HCT116 (cell line): ENCODE measurements around the gene PHYH. TPM values are rescaled to one million over a fixed set of nuclear protein-coding genes. Genes with fewer than 3 reads are reported as not detected.

Source experiments
- ATAC-seq: fragments of 200-7000 bp; cut with Tn5 transposase; 2 replicates; pipeline ENCODE4 v1.9.1; 2020; ENCODE audit warnings: mild to moderate bottlenecking, moderate library complexity
- BruUV-seq: library from RNA; stranded (reverse); fragments of 400-500 nt; replicated peaks from 2 replicates; lab custom pipeline; 2021; lab: Mats Ljungman, UMichigan
- CTCF ChIA-PET: fragments of 300-600 bp; sonication (Branson Sonifier 250); formaldehyde crosslinking; loops from one replicate; lab custom pipeline; 2021; ENCODE audit warnings: antibody characterized with exemption; lab: Charles Lee
- POLR2A ChIA-PET: fragments of 300-600, 350-600 bp; sonication (Branson Sonifier 250); formaldehyde crosslinking; loops from one replicate; lab custom pipeline; 2021; ENCODE audit warnings: antibody characterized with exemption; lab: Charles Lee
- RAD21 ChIA-PET, 2 experiments: fragments of 300-600 bp; sonication (Branson Sonifier 250); formaldehyde crosslinking; loops; one replicate each; lab custom pipeline; 2023; ENCODE audit warnings: low total read pairs in 2 of 2; ENCODE audit not compliant: uncharacterized antibody in 2 of 2, unreplicated experiment in 2 of 2, low non-redundant PET in 1 of 2; lab: Charles Lee
- DNase-seq: peaks from one replicate; pipeline ENCODE4 v3.0.0-alpha.2; 2010; ENCODE audit warnings: low read depth, low spot score
- H2AFZ ChIP-seq: fragments of 200-600 bp; shearing (Covaris generic), sonication (generic); 2 replicates; pipeline ENCODE4 v1.6.1; 2017; ENCODE audit warnings: low read depth, mixed run types, mixed read lengths, antibody characterized with exemption, low read length; ENCODE audit not compliant: poor library complexity, severe bottlenecking
- H3K27ac ChIP-seq: 2 replicates; pipeline ENCODE4 v1.5.1; 2012; ENCODE audit warnings: low read depth, low read length
- H3K27me3 ChIP-seq: fragments of 200-600 bp; sonication (generic); 2 replicates; pipeline ENCODE4 v1.6.1; 2016; ENCODE audit warnings: mixed run types, low read length, mixed read lengths; ENCODE audit not compliant: insufficient read depth
- H3K36me3 ChIP-seq, 2 experiments: fragments of 200-500 bp in 1 of 2; fragments of 200-600 bp in 1 of 2; sonication (Bioruptor generic) in 1 of 2; sonication (generic) in 1 of 2; 2 replicates each; pipeline versions ENCODE4 v1.5.1 to v1.6.1; 2014 to 2016; ENCODE audit warnings: low read length in 2 of 2, inconsistent platforms in 1 of 2, mixed read lengths in 1 of 2, mixed run types in 1 of 2; ENCODE audit not compliant: insufficient read depth in 2 of 2, control insufficient read depth in 1 of 2
- H3K4me1 ChIP-seq, 2 experiments: fragments of 200-600 bp in 1 of 2; sonication (generic) in 1 of 2; 2 replicates each; pipeline versions ENCODE4 v1.5.1 to v1.6.1; 2012 to 2017; ENCODE audit warnings: low read length in 2 of 2, inconsistent platforms in 1 of 2, mild to moderate bottlenecking in 1 of 2, mixed read lengths in 1 of 2, mixed run types in 1 of 2, moderate library complexity in 1 of 2; ENCODE audit not compliant: insufficient read depth in 2 of 2, control insufficient read depth in 1 of 2
- H3K4me2 ChIP-seq: fragments of 200-600 bp; sonication (generic); 2 replicates; pipeline ENCODE4 v1.6.1; 2017; ENCODE audit warnings: mixed run types, low read length, mixed read lengths
- H3K4me3 ChIP-seq, 2 experiments: fragments of 200-600 bp in 1 of 2; sonication (generic) in 1 of 2; replicated peaks in 1 of 2; 2 replicates each; pipeline ENCODE4 v1.5.1; 2011 to 2016; ENCODE audit warnings: low read length in 2 of 2, control low read depth in 1 of 2, low read depth in 1 of 2, mild to moderate bottlenecking in 1 of 2, mixed read lengths in 1 of 2, mixed run types in 1 of 2
- H3K79me2 ChIP-seq: fragments of 200-600 bp; sonication (generic); 2 replicates; pipeline ENCODE4 v1.6.1; 2017; ENCODE audit warnings: mild to moderate bottlenecking, mixed run types, low read length, moderate library complexity, mixed read lengths; ENCODE audit not compliant: insufficient read depth
- H3K9ac ChIP-seq: fragments of 200-600 bp; sonication (generic); 2 replicates; pipeline ENCODE4 v1.6.1; 2016; ENCODE audit warnings: low read length, mixed read lengths
- H3K9me2 ChIP-seq: fragments of 200-600 bp; sonication (generic), shearing (Covaris generic); 2 replicates; pipeline ENCODE4 v1.6.1; 2017; ENCODE audit warnings: mixed run types, mild to moderate bottlenecking, moderate library complexity; ENCODE audit not compliant: insufficient read depth
- H3K9me3 ChIP-seq, 2 experiments: fragments of 200-500 bp in 1 of 2; fragments of 200-600 bp in 1 of 2; sonication (Bioruptor generic) in 1 of 2; sonication (generic) in 1 of 2; 2 replicates each; pipeline ENCODE4 v1.6.1; 2014 to 2017; ENCODE audit warnings: low read length in 2 of 2, mixed read lengths in 2 of 2, inconsistent platforms in 1 of 2, low read depth in 1 of 2, mild to moderate bottlenecking in 1 of 2, mixed run types in 1 of 2, moderate library complexity in 1 of 2; ENCODE audit not compliant: control insufficient read depth in 1 of 2, insufficient read depth in 1 of 2
- H4K20me1 ChIP-seq: fragments of 200-600 bp; sonication (generic), shearing (Covaris generic); 2 replicates; pipeline ENCODE4 v1.6.1; 2017; ENCODE audit warnings: mixed run types, mild to moderate bottlenecking, moderate library complexity; ENCODE audit not compliant: insufficient read depth
- ATF3 ChIP-seq: IDR thresholded peaks from 2 replicates; pipeline ENCODE4 v1.6.1; 2012
- CBX3 ChIP-seq: IDR thresholded peaks from 2 replicates; pipeline ENCODE4 v1.6.1; 2012; ENCODE audit warnings: low read depth
- EGR1 ChIP-seq: IDR thresholded peaks from 2 replicates; pipeline ENCODE4 v1.6.1; 2012; ENCODE audit warnings: low read depth
- ELF1 ChIP-seq: IDR thresholded peaks from 2 replicates; pipeline ENCODE4 v1.6.1; 2012; ENCODE audit warnings: low read depth, borderline replicate concordance
- EZH2phosphoT487 ChIP-seq: fragments of 200-600 bp; IDR thresholded peaks from 2 replicates; pipeline ENCODE4 v1.6.1; 2018; ENCODE audit warnings: antibody characterized with exemption, borderline replicate concordance
- FOSL1 ChIP-seq: IDR thresholded peaks from 2 replicates; pipeline ENCODE4 v1.6.1; 2012; ENCODE audit warnings: low read depth
- JUND ChIP-seq: IDR thresholded peaks from 2 replicates; pipeline ENCODE4 v1.6.1; 2012
- MAX ChIP-seq: IDR thresholded peaks from 2 replicates; pipeline ENCODE4 v1.6.1; 2012
- POLR2A ChIP-seq: IDR thresholded peaks from 2 replicates; pipeline ENCODE4 v1.7.0; 2011; ENCODE audit warnings: borderline replicate concordance; ENCODE audit not compliant: insufficient read depth, insufficient read length; ENCODE audit errors: extremely low read depth
- POLR2AphosphoS5 ChIP-seq: IDR thresholded peaks from 2 replicates; pipeline ENCODE4 v1.6.1; 2011; ENCODE audit warnings: mild to moderate bottlenecking, low read depth, low read length, moderate library complexity
- SIN3A ChIP-seq: IDR thresholded peaks from 2 replicates; pipeline ENCODE4 v1.6.1; 2012; ENCODE audit warnings: low read depth
- SRF ChIP-seq: IDR thresholded peaks from 2 replicates; pipeline ENCODE4 v1.6.1; 2012; ENCODE audit warnings: low read depth
- TCF7L2 ChIP-seq: IDR thresholded peaks from 2 replicates; pipeline ENCODE4 v1.7.0; 2011; ENCODE audit warnings: borderline replicate concordance, inconsistent platforms; ENCODE audit not compliant: insufficient read depth, insufficient read length; ENCODE audit errors: extremely low read depth
- YY1 ChIP-seq: IDR thresholded peaks from 2 replicates; pipeline ENCODE4 v1.6.1; 2011; ENCODE audit warnings: low read length, low read depth, moderate library complexity, mild to moderate bottlenecking; ENCODE audit not compliant: insufficient replicate concordance; ENCODE audit errors: extremely low read depth
- ZBTB33 ChIP-seq: IDR thresholded peaks from 2 replicates; pipeline ENCODE4 v1.6.1; 2011; ENCODE audit warnings: mild to moderate bottlenecking, low read length, moderate library complexity; ENCODE audit not compliant: insufficient replicate concordance; ENCODE audit errors: extremely low read depth
- ZFX ChIP-seq: fragments of 450-650 bp; IDR thresholded peaks from 2 replicates; pipeline ENCODE4 v1.6.1; 2017
- ZNF274 ChIP-seq: fragments of 200-500 bp; sonication (Bioruptor generic); IDR thresholded peaks from 2 replicates; pipeline ENCODE4 v1.6.1; 2014; ENCODE audit warnings: mild to moderate bottlenecking, low read depth, low read length, inconsistent platforms
- intact Hi-C: fragments of 100-400 bp; cut with micrococcal nuclease; formaldehyde crosslinking; loops from 2 replicates; pipeline ENCODE4 v1.10.0; 2022
- total RNA-seq: library from RNA; stranded (reverse); gene quantifications from one replicate; pipeline ENCODE4 v1.2.1, GENCODE V29; 2021; ENCODE audit not compliant: unreplicated experiment

PHYH gene
- total RNA-seq, 1 experiment from 2014 or later, result 15.3 TPM

GRCh38 chr10:13337827-13338196 lies 37.9 kb upstream of the PHYH start:
- ChIA-PET CTCF (no interaction called here), RAD21 (no interaction called here), POLR2A (no interaction called here)
- H3K4me1 ChIP-seq, result no peaks in the 10 kb centered on the region
- TF ChIP-seq SIN3A (no peak), POLR2A (no peak), MAX (no peak), EGR1 (no peak), CBX3 (no peak), ATF3 (no peak), ELF1 (no peak), SRF (no peak), JUND (no peak)
- H3K27me3 ChIP-seq, result no peaks in the 10 kb centered on the region
- peaks cover 31% of the 10 kb centered on the region for H3K79me2 ChIP-seq
- H3K4me3 ChIP-seq, result no peak overlapping the region
- no peak overlapping the region for H2AFZ ChIP-seq
- no peak overlapping the region for H3K9ac ChIP-seq
- H3K9me2 ChIP-seq, result no peaks in the 10 kb centered on the region
- H4K20me1 ChIP-seq, result no peaks in the 10 kb centered on the region
- no peak overlapping the region for H3K4me2 ChIP-seq
- H3K36me3 ChIP-seq, result peaks cover 4 to 19% of the 10 kb centered on the region in 2 experiments; a peak in 3 of 4 replicates
- intact Hi-C loops, result no loop called here
- DNase-seq (no peak), ATAC-seq (no peak)
- BruUV-seq, result no TSS peak
- H3K9me3 ChIP-seq, result no peaks in the 10 kb centered on the region
- no peak overlapping the region for H3K27ac ChIP-seq

GRCh38 chr10:13337128-13337826 lies 37.4 kb upstream of the PHYH start:
- H3K9ac ChIP-seq, result no peak overlapping the region
- no peak overlapping the region for H2AFZ ChIP-seq
- H3K4me1 ChIP-seq, result no peaks in the 10 kb centered on the region
- ChIA-PET RAD21 (no interaction called here), POLR2A (no interaction called here), CTCF (no interaction called here)
- H3K79me2 ChIP-seq, result peaks cover 25% of the 10 kb centered on the region
- no peaks in the 10 kb centered on the region for H4K20me1 ChIP-seq
- no peaks in the 10 kb centered on the region for H3K9me2 ChIP-seq
- H3K27ac ChIP-seq, result no peak overlapping the region
- no peaks in the 10 kb centered on the region for H3K9me3 ChIP-seq
- no peak overlapping the region for H3K4me3 ChIP-seq
- no peak overlapping the region for H3K4me2 ChIP-seq
- DNase-seq (no peak), ATAC-seq (no peak)
- H3K27me3 ChIP-seq, result no peaks in the 10 kb centered on the region
- BruUV-seq, result no TSS peak
- peaks cover 4 to 19% of the 10 kb centered on the region in 2 experiments; a peak in 3 of 4 replicates for H3K36me3 ChIP-seq
- intact Hi-C loops, result no loop called here
- no peak for TF ChIP-seq CBX3
- TF ChIP-seq YY1, result no peak
- no peak for TF ChIP-seq POLR2A
- TF ChIP-seq EGR1, result no peak
- TF ChIP-seq FOSL1, result no peak
- no peak for TF ChIP-seq SRF
- no peak for TF ChIP-seq POLR2AphosphoS5
- no peak for TF ChIP-seq TCF7L2
- no peak for TF ChIP-seq ZNF274
- TF ChIP-seq ELF1, result no peak
- TF ChIP-seq JUND, result no peak
- TF ChIP-seq EZH2phosphoT487, result no peak
- no peak for TF ChIP-seq ZBTB33
- no peak for TF ChIP-seq ATF3
- no peak for TF ChIP-seq ZFX
- TF ChIP-seq MAX, result no peak
